Right lobe of liver (tissue), 4 donors: ENCODE measurements around the gene TRMT1L.

Source experiments
- POLR2A ChIP-seq: fragments of 450-650 bp; IDR thresholded peaks from one replicate; pipeline ENCODE4 v1.6.1; 2017; ENCODE audit warnings: antibody characterized with exemption, mild to moderate bottlenecking
- TF ChIP-seq, protein P1 (sequence below), 4 donors: fragments of 200-600 bp in 3 of 4; fragments of 450-650 bp in 1 of 4; IDR thresholded peaks; one replicate each; pipeline versions ENCODE4 v1.5.1 to v1.8.0; 2016 to 2022; ENCODE audit warnings: antibody characterized with exemption in 4 of 4, mild to moderate bottlenecking in 2 of 4
- donor health status: DM: no; HTN: no; CAD: no.
- donor health status: DM: no; HTN: no; CAD: no.
- donor health status: DM: no; HTN: yes; CAD: no.

DNA sequence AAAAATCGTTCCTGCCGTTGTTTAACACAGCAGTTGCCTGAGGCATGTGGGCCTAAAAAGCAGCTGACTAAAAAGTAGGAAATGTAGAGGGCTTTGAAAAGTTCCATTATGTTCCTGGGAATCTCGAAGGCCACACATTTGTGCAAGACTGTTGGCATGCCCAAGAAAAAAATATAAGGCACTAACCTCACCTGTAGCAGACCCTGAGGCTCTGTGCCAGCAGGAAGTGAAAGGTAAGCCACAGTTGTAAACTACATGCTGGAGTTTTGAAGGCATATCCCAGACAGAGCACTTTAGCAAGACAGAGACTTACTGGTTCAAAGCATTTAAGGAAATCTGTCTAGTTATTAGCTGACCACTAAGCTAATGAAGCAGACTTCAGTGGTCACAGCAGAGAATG is 52.7 kb downstream of the TRMT1L start:
- TF ChIP-seq, protein P1, sequence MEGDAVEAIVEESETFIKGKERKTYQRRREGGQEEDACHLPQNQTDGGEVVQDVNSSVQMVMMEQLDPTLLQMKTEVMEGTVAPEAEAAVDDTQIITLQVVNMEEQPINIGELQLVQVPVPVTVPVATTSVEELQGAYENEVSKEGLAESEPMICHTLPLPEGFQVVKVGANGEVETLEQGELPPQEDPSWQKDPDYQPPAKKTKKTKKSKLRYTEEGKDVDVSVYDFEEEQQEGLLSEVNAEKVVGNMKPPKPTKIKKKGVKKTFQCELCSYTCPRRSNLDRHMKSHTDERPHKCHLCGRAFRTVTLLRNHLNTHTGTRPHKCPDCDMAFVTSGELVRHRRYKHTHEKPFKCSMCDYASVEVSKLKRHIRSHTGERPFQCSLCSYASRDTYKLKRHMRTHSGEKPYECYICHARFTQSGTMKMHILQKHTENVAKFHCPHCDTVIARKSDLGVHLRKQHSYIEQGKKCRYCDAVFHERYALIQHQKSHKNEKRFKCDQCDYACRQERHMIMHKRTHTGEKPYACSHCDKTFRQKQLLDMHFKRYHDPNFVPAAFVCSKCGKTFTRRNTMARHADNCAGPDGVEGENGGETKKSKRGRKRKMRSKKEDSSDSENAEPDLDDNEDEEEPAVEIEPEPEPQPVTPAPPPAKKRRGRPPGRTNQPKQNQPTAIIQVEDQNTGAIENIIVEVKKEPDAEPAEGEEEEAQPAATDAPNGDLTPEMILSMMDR (IDR thresholded peaks at IDR 0.05), result no peak
- no peak for TF ChIP-seq POLR2A
